NOMO-1 treated with dmso at 0.1 percent for 144 hours (cell line): ENCODE results near the gene RCVRN.

ENCODE experiments used
- DNase-seq: peaks from one replicate; lab custom pipeline; 2025; ENCODE audit not compliant: unreplicated experiment; lab: John Stamatoyannopoulos, UW

The RCVRN gene

GRCh38 chr17:9859781-9860180 lies 45.3 kb downstream of the RCVRN start:
- DNase-seq, result no peak

GRCh38 chr17:9855036-9855435 lies 50.0 kb downstream of the RCVRN start:
- no peak for DNase-seq

DNA sequence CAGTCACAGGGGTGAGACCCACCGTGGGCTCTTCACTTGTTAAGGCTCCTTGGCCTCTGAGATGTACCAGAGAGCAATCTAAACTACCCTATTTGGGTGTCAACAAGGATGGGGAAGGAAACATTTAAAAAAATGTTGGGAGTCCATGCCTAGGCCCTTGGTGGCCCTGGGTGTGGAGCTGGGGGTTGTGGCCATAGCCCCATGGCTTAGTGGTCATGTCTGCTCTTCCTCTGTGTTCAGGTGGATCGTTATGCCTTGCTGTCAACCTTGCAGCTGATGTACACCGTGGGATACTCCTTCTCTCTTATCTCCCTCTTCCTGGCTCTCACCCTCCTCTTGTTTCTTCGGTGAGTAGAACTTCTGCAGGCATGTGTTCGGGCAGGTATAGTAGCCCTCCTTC lies 50.8 kb downstream of the RCVRN start:
- no peak for DNase-seq

DNA sequence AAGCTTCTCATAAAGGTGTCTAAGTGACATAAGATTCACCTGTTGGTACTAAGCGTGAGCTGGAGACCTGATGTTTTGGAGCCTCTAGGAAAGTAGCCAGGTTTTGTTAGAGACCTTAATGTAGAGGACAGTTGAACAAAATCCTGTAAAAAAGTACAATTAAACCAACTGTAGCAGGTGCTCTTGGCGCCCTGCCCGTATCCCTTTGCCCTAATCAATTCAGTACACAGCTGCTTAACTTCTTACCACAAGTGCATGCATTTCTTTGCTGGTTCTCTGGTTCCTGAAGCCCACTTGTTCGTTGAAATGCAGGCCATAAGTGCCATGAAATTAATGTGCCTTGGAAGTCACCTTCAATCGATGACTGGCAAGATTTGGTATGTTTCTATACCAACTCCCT lies 54.9 kb downstream of the RCVRN start:
- DNase-seq, result no peak
